SJSA1 (cell line): ENCODE measurements around the gene ALPK1. TPM values are rescaled to one million over a fixed set of nuclear protein-coding genes. Genes with fewer than 3 reads are reported as not detected.

Experiments used
- DNase-seq, 2 experiments: peaks; one replicate each; pipeline ENCODE4 v3.0.0-alpha.2; 2015 to 2020; ENCODE audit warnings: low spot score in 2 of 2, low read depth in 1 of 2
- H3K27ac ChIP-seq: fragments of 250-450 bp; sonication (Bioruptor Pico); 2 replicates; pipeline ENCODE4 v1.5.1; 2020; ENCODE audit warnings: mild to moderate bottlenecking, moderate library complexity
- H3K27me3 ChIP-seq: fragments of 250-450 bp; sonication (Bioruptor Pico); replicated peaks from 2 replicates; pipeline ENCODE4 v1.5.1; 2020; ENCODE audit warnings: mild to moderate bottlenecking, moderate library complexity
- H3K36me3 ChIP-seq: fragments of 250-450 bp; sonication (Bioruptor Pico); 2 replicates; pipeline ENCODE4 v1.5.1; 2020; ENCODE audit warnings: mild to moderate bottlenecking
- H3K4me1 ChIP-seq: fragments of 250-450 bp; sonication (Bioruptor Pico); replicated peaks from 2 replicates; pipeline ENCODE4 v1.6.1; 2021; ENCODE audit warnings: mild to moderate bottlenecking
- H3K4me3 ChIP-seq: fragments of 250-450 bp; sonication (Bioruptor Pico); 2 replicates; pipeline ENCODE4 v1.5.1; 2020; ENCODE audit warnings: mild to moderate bottlenecking
- H3K9me3 ChIP-seq: fragments of 250-450 bp; sonication (Bioruptor Pico); replicated peaks from 2 replicates; pipeline ENCODE4 v1.5.1; 2020; ENCODE audit warnings: mild to moderate bottlenecking
- total RNA-seq: library from RNA; depleted of rRNA; stranded (reverse); fragments of >200 nt; shearing (Covaris generic); gene quantifications from 2 replicates; pipeline ENCODE4 v1.2.3, GENCODE V29; 2014

The ALPK1 gene
- total RNA-seq, 1 experiment from 2014 or later: 9.6 TPM

- H3K36me3 ChIP-seq: 0 out of 2 replicates have a peak, but pooled peaks cover 3% of the 10 kb centered on the region
These were observed 31.6 kb downstream of the ALPK1 start for GRCh38 chr4:112328734-112329130.

GRCh38 chr4:112329672-112330375 lies 32.7 kb downstream of the ALPK1 start:
- Histone ChIP-seq H3K36me3 (0 out of 2 replicates have a peak, but pooled peaks cover 3% of the 10 kb centered on the region), H3K9me3 (no peaks in the 10 kb centered on the region), H3K27me3 (no peaks in the 10 kb centered on the region), H3K27ac (no peak overlapping the region), H3K4me1 (no peaks in the 10 kb centered on the region), H3K4me3 (no peak overlapping the region)
- no peak for DNase-seq

More at GRCh38 chr4:112328734-112329130, 31.6 kb downstream of the ALPK1 start:
- Histone ChIP-seq H3K9me3 (no peaks in the 10 kb centered on the region), H3K4me1 (no peaks in the 10 kb centered on the region), H3K27me3 (no peaks in the 10 kb centered on the region), H3K27ac (no peak overlapping the region), H3K4me3 (no peak overlapping the region)
- DNase-seq: no peak

DNA sequence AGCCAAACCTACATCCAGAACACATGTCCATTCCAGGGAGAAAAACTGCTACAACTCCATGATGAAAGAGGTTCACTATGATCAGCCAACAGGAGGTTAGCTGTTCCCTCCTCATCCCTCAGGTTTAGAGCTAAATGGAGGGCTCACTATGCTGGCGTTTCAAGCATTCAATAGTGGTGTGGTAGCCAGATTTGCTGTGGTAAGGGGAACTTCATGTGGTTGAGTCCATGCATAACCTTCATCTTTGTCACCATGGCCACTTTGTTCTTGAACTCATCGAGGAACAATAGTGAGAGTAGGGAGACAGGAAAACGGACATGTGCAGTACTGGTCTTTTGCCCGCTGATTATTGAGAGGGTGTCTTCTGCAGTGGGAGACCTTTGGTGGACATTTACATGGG lies 33.8 kb downstream of the ALPK1 start:
- Histone ChIP-seq H3K4me1 (no peaks in the 10 kb centered on the region), H3K27ac (no peak overlapping the region), H3K36me3 (0 out of 2 replicates have a peak, but pooled peaks cover 3% of the 10 kb centered on the region), H3K9me3 (no peaks in the 10 kb centered on the region), H3K4me3 (no peak overlapping the region), H3K27me3 (no peaks in the 10 kb centered on the region)
- no peak for DNase-seq

DNA sequence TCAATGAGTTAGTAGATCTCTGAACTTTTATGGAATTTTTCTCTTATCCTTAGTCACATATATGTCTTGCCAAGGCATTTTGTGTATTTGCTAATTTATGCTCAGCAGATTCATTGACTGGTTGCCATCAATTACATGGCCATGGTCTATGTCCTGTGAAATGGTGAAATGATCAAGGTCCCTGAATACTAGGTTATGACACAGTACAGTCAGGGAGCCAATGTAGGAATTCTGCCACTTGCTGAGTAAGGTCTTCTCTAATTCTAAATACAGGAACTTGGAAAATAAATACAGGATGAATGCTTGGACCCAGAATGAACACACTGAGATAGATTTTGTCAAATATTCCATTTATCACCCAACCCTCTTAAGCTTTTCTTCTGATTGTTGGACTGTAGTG lies 35.2 kb downstream of the ALPK1 start:
- no peak for DNase-seq
- H3K36me3 ChIP-seq: no peaks in the 10 kb centered on the region
- H3K9me3 ChIP-seq: no peaks in the 10 kb centered on the region
- no peaks in the 10 kb centered on the region for H3K27me3 ChIP-seq
- no peaks in the 10 kb centered on the region for H3K4me1 ChIP-seq
- H3K4me3 ChIP-seq: no peak overlapping the region
- H3K27ac ChIP-seq: no peak overlapping the region

DNA sequence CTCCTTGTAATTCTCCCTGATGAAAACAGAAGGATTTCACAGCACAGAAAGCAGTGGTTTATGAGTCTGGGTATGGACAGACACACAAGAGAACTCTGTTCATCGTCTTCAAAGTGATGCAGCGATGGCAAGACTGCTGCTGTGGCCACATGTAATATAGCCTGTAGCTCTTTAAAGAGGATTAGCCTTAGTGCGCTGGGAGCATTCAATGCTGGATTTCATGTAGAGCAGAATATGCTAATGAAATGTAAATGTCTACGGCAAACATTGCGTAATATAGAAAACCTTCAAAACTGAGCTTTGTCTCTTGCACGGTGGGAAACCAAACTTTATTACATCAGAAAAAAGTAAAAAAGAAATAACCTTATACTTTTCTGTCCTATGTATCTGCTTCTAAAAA lies 42.9 kb downstream of the ALPK1 start:
- H3K27me3 ChIP-seq: no peaks in the 10 kb centered on the region
- H3K27ac ChIP-seq: no peak overlapping the region
- no peaks in the 10 kb centered on the region for H3K9me3 ChIP-seq
- DNase-seq: no peak
- H3K36me3 ChIP-seq: no peaks in the 10 kb centered on the region
- no peaks in the 10 kb centered on the region for H3K4me1 ChIP-seq
- H3K4me3 ChIP-seq: no peak overlapping the region

GRCh38 chr4:112341033-112341432 lies 43.9 kb downstream of the ALPK1 start:
- no peaks in the 10 kb centered on the region for H3K4me1 ChIP-seq
- no peaks in the 10 kb centered on the region for H3K9me3 ChIP-seq
- DNase-seq: no peak
- H3K4me3 ChIP-seq: no peak overlapping the region
- H3K36me3 ChIP-seq: no peaks in the 10 kb centered on the region
- no peak overlapping the region for H3K27ac ChIP-seq
- H3K27me3 ChIP-seq: no peaks in the 10 kb centered on the region

- Histone ChIP-seq H3K27ac (no peak overlapping the region), H3K36me3 (no peaks in the 10 kb centered on the region), H3K4me1 (no peaks in the 10 kb centered on the region), H3K27me3 (no peaks in the 10 kb centered on the region), H3K9me3 (no peaks in the 10 kb centered on the region), H3K4me3 (no peak overlapping the region)
- no peak for DNase-seq
These were observed 46.3 kb downstream of the ALPK1 start for GRCh38 chr4:112343330-112344080.

DNA sequence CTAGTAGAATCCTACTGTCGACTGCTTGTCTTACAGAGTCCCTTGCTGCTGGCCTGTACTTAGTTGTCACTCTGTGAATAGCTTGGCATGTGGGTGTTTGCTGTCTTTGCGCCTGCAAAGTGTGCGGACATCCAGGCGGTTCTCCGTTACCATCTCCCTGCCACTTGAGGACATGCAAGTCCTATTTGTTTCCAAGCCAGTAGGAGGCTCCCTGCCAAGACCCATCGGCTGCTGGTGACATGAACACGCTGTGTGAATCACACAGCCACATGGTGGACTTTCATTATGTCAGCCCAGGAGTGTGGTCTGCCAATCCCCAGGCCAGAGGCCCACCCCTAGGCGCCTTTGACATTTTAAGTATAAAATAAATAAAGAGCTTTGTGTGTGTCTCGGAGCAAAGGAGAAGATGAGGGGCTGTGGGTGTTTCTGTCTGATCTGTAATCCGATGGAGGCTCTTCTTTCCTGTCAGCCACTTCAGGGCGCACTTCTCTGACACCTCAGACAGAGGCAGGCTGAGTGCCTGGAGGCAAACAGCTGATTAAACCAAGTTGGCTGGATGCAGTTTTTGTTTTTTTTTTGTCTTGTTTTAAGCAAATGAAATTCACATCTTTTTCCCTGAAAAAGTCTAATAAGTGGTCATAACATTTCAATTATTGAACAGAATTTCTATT lies 51.5 kb downstream of the ALPK1 start:
- H3K27ac ChIP-seq: no peak overlapping the region

GRCh38 chr4:112352736-112353135 lies 55.6 kb downstream of the ALPK1 start:
- H3K27me3 ChIP-seq: no peaks in the 10 kb centered on the region

More for the DNA sequence above, 51.5 kb downstream of the ALPK1 start:
- Histone ChIP-seq H3K36me3 (no peaks in the 10 kb centered on the region), H3K4me1 (no peaks in the 10 kb centered on the region), H3K4me3 (no peak overlapping the region), H3K27me3 (no peaks in the 10 kb centered on the region), H3K9me3 (no peaks in the 10 kb centered on the region)
- DNase-seq: peak; percentile 24 to 49

DNA sequence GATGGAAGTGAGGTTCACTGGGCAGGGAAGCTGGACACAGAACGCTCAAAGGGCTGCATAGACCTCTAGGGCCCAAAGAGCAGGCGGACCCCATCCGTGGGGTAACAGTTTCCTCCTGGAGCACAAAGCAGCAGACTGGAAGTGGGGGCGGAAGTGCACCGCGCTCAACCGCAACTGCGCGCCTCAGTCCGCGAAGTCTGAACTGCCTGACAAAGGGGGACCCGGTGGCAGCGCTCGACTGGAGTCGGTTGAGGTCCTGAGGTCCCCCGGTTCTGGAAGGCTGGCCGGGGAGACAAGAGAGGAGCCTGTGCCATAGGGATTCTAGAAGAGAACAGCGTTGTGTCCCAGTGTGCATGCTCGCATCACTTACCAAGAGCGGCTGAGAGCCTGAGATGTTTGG lies 58.5 kb downstream of the ALPK1 start:
- Histone ChIP-seq H3K4me3 (no peak overlapping the region), H3K4me1 (no peaks in the 10 kb centered on the region), H3K9me3 (peaks cover 5% of the 10 kb centered on the region; the same call in 1 of the 2 replicates), H3K27me3 (no peaks in the 10 kb centered on the region), H3K27ac (no peak overlapping the region), H3K36me3 (no peaks in the 10 kb centered on the region)
- DNase-seq: no peak

More at GRCh38 chr4:112352736-112353135, 55.6 kb downstream of the ALPK1 start:
- DNase-seq: no peak
- H3K36me3 ChIP-seq: no peaks in the 10 kb centered on the region
- no peak overlapping the region for H3K27ac ChIP-seq
- no peak overlapping the region for H3K4me3 ChIP-seq
- H3K9me3 ChIP-seq: no peaks in the 10 kb centered on the region; the same call in 1 of the 2 replicates
- H3K4me1 ChIP-seq: no peaks in the 10 kb centered on the region

- Histone ChIP-seq H3K4me1 (no peaks in the 10 kb centered on the region), H3K4me3 (no peak overlapping the region), H3K9me3 (peaks cover 5% of the 10 kb centered on the region; the same call in 1 of the 2 replicates), H3K36me3 (peaks cover 2% of the 10 kb centered on the region; the same call in 1 of the 2 replicates), H3K27ac (no peak overlapping the region), H3K27me3 (no peaks in the 10 kb centered on the region)
- no peak for DNase-seq
These were observed 60.3 kb downstream of the ALPK1 start for GRCh38 chr4:112357453-112357852.

DNA sequence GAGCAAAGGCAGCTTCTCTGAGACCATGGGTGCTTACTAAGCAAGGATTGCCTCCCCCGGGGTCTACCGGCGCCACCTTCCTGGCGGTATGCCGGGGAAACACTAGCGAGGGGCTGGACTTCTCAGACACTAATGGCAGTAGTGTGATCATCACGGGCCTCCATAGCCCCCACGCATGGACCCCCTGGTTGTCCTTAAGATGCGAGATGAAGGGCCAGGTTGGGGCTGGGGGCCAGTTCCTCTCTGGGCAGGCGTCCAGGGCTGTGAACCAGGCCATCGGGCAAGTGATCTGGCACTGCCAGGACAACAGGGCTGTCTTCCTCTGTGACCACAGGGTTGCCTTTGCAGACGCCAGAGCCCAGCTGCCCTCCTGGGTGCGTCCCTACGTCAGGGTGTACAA lies 60.7 kb downstream of the ALPK1 start:
- H3K9me3 ChIP-seq: peaks cover 5% of the 10 kb centered on the region; the same call in 1 of the 2 replicates
- no peak for DNase-seq
- no peak overlapping the region for H3K27ac ChIP-seq
- no peaks in the 10 kb centered on the region for H3K27me3 ChIP-seq
- no peak overlapping the region for H3K4me3 ChIP-seq
- peaks cover 2% of the 10 kb centered on the region; the same call in 1 of the 2 replicates for H3K36me3 ChIP-seq
- H3K4me1 ChIP-seq: no peaks in the 10 kb centered on the region

DNA sequence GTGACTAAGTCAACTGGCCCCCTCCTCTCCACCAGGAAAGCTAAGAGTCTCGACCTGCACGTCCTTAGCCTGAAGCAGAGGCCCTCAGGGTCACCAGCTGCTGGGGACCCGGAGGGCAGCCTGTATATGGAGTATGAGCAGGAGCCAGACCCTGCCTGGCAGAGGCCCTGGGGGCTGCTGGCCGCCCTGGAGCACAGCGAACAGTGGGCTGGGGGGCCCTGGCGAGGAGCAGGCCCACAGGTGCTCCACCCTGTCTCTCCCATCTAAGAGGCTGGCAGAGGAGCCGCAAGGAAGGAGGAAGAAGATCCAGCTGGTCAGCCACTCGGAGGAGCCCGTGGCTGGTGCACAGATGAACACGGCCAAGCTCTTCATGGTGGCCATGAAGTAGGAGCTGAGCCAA lies 61.2 kb downstream of the ALPK1 start:
- Histone ChIP-seq H3K9me3 (peaks cover 5% of the 10 kb centered on the region; the same call in 1 of the 2 replicates), H3K27ac (no peak overlapping the region)

More for the DNA sequence above, 61.2 kb downstream of the ALPK1 start:
- Histone ChIP-seq H3K4me1 (no peaks in the 10 kb centered on the region), H3K27me3 (no peaks in the 10 kb centered on the region), H3K36me3 (peaks cover 2% of the 10 kb centered on the region; the same call in 1 of the 2 replicates), H3K4me3 (no peak overlapping the region)
- DNase-seq: no peak
